ENCODE results near the gene PAIP2B. TPM values are rescaled to one million over a fixed set of nuclear protein-coding genes. Genes with fewer than 3 reads are reported as not detected.
A peak's percentile ranks its signal among the peaks of the same experiment; 100 is the strongest.

The PAIP2B gene
- polyA plus RNA-seq, 1 donor: 4.1 TPM

DNA sequence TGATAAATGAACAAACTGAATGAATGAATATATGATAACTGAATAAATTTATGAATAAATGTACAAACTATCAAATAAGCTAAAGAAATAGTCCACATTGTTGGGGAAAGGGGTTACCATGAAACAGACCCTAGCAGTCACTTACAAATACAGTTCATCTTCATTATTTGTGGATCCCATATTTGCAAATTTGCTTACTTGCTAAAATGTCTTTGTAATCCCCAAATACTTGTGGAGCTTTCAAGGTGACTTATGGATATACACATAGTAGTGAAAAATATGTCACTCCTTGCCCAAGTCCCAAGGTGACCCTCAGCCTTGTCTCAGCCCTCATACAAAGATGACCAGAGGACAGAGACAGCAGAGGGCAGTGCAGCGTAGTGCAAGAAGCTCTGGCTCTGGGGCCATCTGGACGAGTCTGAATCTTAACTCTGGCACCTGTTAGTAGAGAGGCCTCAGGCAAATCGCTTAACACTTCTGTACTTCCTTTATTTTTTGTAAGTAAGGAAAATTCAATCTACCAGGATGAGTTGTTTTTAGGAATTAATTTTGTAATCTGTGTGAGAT is 3.1 kb downstream of the PAIP2B start:
- Histone ChIP-seq H3K4me1 (ENCODE audit: control insufficient read depth, insufficient read depth, low read length) (no peaks in the 10 kb centered on the region), H3K27ac (ENCODE audit: low read length) (no peak overlapping the region), H3K4me3 (ENCODE audit: low read length) (no peak overlapping the region), H3K27me3 (ENCODE audit: control insufficient read depth, insufficient read depth, low read length) (no peaks in the 10 kb centered on the region), H3K9me3 (ENCODE audit: control insufficient read depth, low read depth, low read length) (no peaks in the 10 kb centered on the region), H3K36me3 (ENCODE audit: control insufficient read depth, insufficient read depth, low read length) (no peaks in the 10 kb centered on the region)
- peak; percentile 31 to 36 for DNase-seq
- WGBS (ENCODE audit: insufficient coverage, low lambda C conversion rate): no CpG with 5 or more reads among the region's 3 CpGs

DNA sequence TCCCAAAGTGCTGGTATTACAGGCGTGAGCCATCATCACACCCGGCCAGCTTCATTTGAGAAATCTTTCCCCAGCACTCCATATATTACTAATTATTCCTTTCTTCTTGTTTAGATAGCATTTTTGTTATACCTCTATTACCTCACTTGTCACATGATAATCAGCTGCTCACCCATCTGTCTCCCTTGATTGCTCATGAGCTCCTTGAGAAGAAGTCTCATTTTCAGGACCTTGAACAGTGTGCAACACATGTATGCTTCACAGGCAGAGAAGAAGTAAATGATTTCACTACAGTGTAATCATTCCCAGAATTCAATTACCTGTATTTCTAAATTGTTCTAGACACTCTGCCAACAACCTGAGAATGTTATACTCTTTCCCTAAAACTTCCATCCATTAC is 6.2 kb downstream of the PAIP2B start:
- no CpG with 5 or more reads among the region's 2 CpGs for WGBS (ENCODE audit: insufficient coverage, low lambda C conversion rate)
- no peak overlapping the region for H3K27ac ChIP-seq (ENCODE audit: low read length)
- no peaks in the 10 kb centered on the region for H3K4me1 ChIP-seq (ENCODE audit: control insufficient read depth, insufficient read depth, low read length)
- H3K4me3 ChIP-seq (ENCODE audit: low read length): no peak overlapping the region
- H3K9me3 ChIP-seq (ENCODE audit: control insufficient read depth, low read depth, low read length): no peaks in the 10 kb centered on the region
- no peaks in the 10 kb centered on the region for H3K36me3 ChIP-seq (ENCODE audit: control insufficient read depth, insufficient read depth, low read length)
- DNase-seq: peak; percentile 23 to 39
- H3K27me3 ChIP-seq (ENCODE audit: control insufficient read depth, insufficient read depth, low read length): no peaks in the 10 kb centered on the region

DNA sequence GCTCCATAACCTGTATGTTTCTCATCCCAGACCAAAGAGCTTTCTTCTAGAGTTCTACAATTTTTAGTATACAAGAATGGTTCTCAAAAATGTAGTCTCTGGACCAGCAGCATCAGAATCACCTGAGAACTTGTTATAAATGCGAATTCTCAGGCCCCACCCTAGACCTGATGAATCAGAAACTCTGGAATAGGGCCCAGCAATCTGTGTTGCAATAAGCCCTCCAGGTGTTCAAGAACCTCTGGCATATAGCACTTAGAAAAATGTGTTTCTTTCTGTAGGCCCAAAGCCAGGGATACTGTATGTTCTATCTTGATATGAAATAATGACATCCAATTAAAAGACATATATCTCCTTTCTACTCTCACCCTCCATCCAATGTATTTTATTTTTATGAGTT is 10.4 kb downstream of the PAIP2B start:
- Histone ChIP-seq H3K27ac (ENCODE audit: low read length) (no peak overlapping the region), H3K4me1 (ENCODE audit: control insufficient read depth, insufficient read depth, low read length) (no peaks in the 10 kb centered on the region), H3K36me3 (ENCODE audit: control insufficient read depth, insufficient read depth, low read length) (no peaks in the 10 kb centered on the region), H3K4me3 (ENCODE audit: low read length) (no peak overlapping the region), H3K9me3 (ENCODE audit: control insufficient read depth, low read depth, low read length) (no peaks in the 10 kb centered on the region), H3K27me3 (ENCODE audit: control insufficient read depth, insufficient read depth, low read length) (no peaks in the 10 kb centered on the region)
- DNase-seq: no peak
- no CpG with 5 or more reads among the region's 1 CpG for whole genome bisulfite sequencing (ENCODE audit: insufficient coverage, low lambda C conversion rate)

DNA sequence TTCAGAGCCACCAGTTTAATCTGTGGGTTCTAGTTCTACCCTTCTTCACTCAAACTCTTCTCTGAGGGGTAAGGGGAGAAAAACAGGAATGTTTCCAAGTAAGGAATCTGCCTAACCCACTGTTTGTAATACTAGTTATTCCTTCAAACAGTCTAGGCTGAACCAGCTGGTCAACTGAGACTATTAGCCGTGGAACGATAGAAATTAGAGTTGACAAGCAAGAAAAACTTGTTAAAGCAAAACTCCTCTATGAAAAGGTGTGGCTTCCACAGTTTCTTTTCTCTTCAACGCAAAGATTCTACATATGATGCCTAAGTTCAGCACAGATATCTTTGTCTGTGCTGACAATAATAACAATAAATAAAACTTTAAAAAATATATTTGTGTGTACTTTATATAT is 11.5 kb downstream of the PAIP2B start:
- Histone ChIP-seq H3K36me3 (ENCODE audit: control insufficient read depth, insufficient read depth, low read length) (no peaks in the 10 kb centered on the region), H3K27ac (ENCODE audit: low read length) (no peak overlapping the region), H3K9me3 (ENCODE audit: control insufficient read depth, low read depth, low read length) (no peaks in the 10 kb centered on the region), H3K4me3 (ENCODE audit: low read length) (no peak overlapping the region), H3K4me1 (ENCODE audit: control insufficient read depth, insufficient read depth, low read length) (no peaks in the 10 kb centered on the region), H3K27me3 (ENCODE audit: control insufficient read depth, insufficient read depth, low read length) (no peaks in the 10 kb centered on the region)
- no peak for DNase-seq
- no CpG with 5 or more reads among the region's 3 CpGs for WGBS (ENCODE audit: insufficient coverage, low lambda C conversion rate)

DNA sequence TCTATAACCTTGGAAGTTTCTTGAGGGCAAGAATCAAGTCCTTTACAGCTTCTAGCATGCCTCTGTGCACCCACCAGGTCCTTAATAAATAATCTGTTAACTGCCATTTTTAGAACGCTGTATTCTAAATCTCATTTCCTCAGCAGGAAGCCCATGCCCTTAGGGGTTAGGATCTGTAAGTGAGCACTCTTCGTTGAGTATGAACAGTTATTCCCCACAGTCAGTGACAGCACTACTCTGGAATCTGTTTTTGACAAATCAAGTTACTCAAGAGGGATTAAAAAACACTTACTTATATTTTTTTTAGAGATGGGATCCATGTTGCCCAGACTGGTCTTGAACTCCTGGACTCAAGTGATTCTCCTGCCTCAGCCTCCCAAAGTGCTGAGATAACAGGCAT is 14.6 kb downstream of the PAIP2B start:
- Histone ChIP-seq H3K36me3 (ENCODE audit: control insufficient read depth, insufficient read depth, low read length) (no peaks in the 10 kb centered on the region), H3K9me3 (ENCODE audit: control insufficient read depth, low read depth, low read length) (no peaks in the 10 kb centered on the region), H3K4me1 (ENCODE audit: control insufficient read depth, insufficient read depth, low read length) (no peaks in the 10 kb centered on the region), H3K27me3 (ENCODE audit: control insufficient read depth, insufficient read depth, low read length) (no peaks in the 10 kb centered on the region), H3K4me3 (ENCODE audit: low read length) (no peak overlapping the region), H3K27ac (ENCODE audit: low read length) (no peak overlapping the region)
- WGBS (ENCODE audit: insufficient coverage, low lambda C conversion rate): no CpG with 5 or more reads among the region's 2 CpGs
- no peak for DNase-seq

DNA sequence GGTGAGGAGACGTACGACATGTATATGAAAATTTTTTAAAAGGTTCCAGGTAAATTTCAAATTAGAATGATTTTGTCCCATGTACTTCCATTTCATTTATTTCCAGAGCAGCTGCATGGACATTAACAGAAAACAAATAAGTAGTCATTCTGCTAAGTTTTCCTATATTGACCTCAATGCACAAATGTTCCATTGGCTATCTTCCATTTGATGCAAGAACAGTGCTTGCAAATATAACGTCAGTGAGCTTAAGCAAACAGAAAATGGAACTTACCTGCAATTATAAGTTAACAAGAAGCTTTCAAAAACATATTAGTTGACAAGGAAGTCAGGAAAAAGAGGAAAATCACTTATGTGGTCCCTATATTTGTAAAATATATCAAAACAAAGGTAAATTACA is 16.6 kb downstream of the PAIP2B start:
- no peaks in the 10 kb centered on the region for H3K4me1 ChIP-seq (ENCODE audit: control insufficient read depth, insufficient read depth, low read length)
- no peaks in the 10 kb centered on the region for H3K36me3 ChIP-seq (ENCODE audit: control insufficient read depth, insufficient read depth, low read length)
- H3K4me3 ChIP-seq (ENCODE audit: low read length): no peak overlapping the region
- no peak overlapping the region for H3K27ac ChIP-seq (ENCODE audit: low read length)
- no peaks in the 10 kb centered on the region for H3K9me3 ChIP-seq (ENCODE audit: control insufficient read depth, low read depth, low read length)
- no peak for DNase-seq
- 95% methylated on average over 3 of the region's 3 CpGs for WGBS (ENCODE audit: insufficient coverage, low lambda C conversion rate)
- no peaks in the 10 kb centered on the region for H3K27me3 ChIP-seq (ENCODE audit: control insufficient read depth, insufficient read depth, low read length)

DNA sequence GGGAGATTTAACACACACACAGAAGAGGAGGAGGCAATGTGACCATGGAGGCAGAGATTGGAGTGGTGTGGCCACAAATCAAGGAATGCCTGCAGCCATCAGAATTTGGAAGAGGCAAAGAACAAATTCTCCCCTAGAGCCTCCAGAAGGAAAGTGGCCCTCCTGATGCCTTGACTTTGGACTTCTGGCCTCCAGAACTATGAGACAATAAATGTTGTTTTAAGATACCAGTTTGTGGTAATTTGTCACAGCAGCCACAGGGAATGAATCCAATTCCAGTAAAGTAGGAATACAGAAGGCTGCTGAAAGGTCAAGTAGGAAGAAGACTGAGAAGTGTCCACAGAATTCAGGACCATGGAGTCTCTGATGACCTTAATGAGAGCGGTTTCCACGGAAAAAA is 18.1 kb downstream of the PAIP2B start:
- H3K4me1 ChIP-seq (ENCODE audit: control insufficient read depth, insufficient read depth, low read length): no peaks in the 10 kb centered on the region
- H3K36me3 ChIP-seq (ENCODE audit: control insufficient read depth, insufficient read depth, low read length): no peaks in the 10 kb centered on the region
- 44% methylated on average over 2 of the region's 2 CpGs for WGBS (ENCODE audit: insufficient coverage, low lambda C conversion rate)
- H3K27ac ChIP-seq (ENCODE audit: low read length): no peak overlapping the region
- H3K27me3 ChIP-seq (ENCODE audit: control insufficient read depth, insufficient read depth, low read length): no peaks in the 10 kb centered on the region
- peak in 1 of 2 donors; percentile 11 for DNase-seq
- H3K4me3 ChIP-seq (ENCODE audit: low read length): no peak overlapping the region
- no peaks in the 10 kb centered on the region for H3K9me3 ChIP-seq (ENCODE audit: control insufficient read depth, low read depth, low read length)

DNA sequence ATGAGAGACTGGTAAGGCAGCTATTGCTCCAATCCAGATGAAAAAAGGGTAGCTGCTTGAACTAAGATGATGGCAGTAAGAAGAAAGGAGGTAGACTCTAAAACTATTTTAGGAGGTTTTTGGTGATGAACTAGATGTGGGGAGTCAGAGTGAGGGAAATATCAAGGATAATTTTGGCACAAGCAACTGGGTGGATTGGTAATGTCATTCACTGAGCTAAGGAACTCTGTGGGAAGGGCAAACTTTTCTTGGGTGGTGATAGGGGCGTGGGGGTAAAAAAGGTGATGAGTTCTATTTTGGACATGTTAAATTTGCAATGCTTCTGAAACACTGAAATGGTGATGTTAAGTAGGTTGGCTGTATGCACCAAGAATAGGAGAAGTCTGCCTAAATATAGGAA is 19.3 kb downstream of the PAIP2B start:
- Histone ChIP-seq H3K4me3 (ENCODE audit: low read length) (no peak overlapping the region), H3K27ac (ENCODE audit: low read length) (no peak overlapping the region), H3K4me1 (ENCODE audit: control insufficient read depth, insufficient read depth, low read length) (no peaks in the 10 kb centered on the region), H3K27me3 (ENCODE audit: control insufficient read depth, insufficient read depth, low read length) (no peaks in the 10 kb centered on the region), H3K36me3 (ENCODE audit: control insufficient read depth, insufficient read depth, low read length) (no peaks in the 10 kb centered on the region), H3K9me3 (ENCODE audit: control insufficient read depth, low read depth, low read length) (no peaks in the 10 kb centered on the region)
- WGBS (ENCODE audit: insufficient coverage, low lambda C conversion rate): no CpG with 5 or more reads among the region's 1 CpG
- DNase-seq: no peak

DNA sequence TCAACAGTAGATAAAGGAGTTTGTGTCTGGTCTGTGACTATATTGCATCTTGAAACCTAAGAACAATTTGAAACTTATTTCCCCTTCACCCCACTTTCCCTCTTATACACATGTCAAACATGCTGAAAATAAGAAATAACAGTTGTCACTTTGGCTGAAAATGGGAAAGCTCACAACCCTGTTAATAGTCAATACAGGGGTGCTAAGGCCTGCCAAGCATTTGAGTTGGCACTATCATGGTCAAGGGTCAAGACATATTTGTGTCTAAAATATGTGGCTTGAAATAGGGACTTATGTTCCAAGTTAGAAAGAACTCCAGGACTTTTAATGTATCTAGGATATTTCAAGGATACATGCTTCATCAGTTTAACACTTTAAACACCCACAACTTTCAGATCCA is 20.6 kb downstream of the PAIP2B start:
- no peaks in the 10 kb centered on the region for H3K27me3 ChIP-seq (ENCODE audit: control insufficient read depth, insufficient read depth, low read length)
- H3K27ac ChIP-seq (ENCODE audit: low read length): no peak overlapping the region
- H3K4me1 ChIP-seq (ENCODE audit: control insufficient read depth, insufficient read depth, low read length): no peaks in the 10 kb centered on the region
- no peaks in the 10 kb centered on the region for H3K36me3 ChIP-seq (ENCODE audit: control insufficient read depth, insufficient read depth, low read length)
- no peaks in the 10 kb centered on the region for H3K9me3 ChIP-seq (ENCODE audit: control insufficient read depth, low read depth, low read length)
- DNase-seq: no peak
- H3K4me3 ChIP-seq (ENCODE audit: low read length): no peak overlapping the region

DNA sequence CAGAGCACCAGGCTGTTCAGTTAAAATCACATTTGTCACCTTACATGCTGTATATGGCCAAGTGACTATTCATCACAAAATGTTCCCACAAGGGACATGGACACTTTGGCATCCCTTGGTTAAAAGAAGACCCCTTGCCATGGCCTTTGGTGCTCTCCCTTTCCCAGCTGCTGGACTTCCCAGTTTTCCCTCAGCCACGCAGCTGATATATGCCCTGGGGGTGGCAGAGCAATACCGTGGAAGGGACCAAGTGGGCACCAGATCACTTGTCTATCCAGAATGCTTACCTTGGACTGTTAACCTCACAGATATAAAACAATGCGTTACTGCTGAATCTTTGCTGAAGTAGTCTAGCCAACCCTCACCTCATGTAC is 35.3 kb downstream of the PAIP2B start:
- Histone ChIP-seq H3K4me3 (ENCODE audit: low read length) (no peak overlapping the region), H3K36me3 (ENCODE audit: control insufficient read depth, insufficient read depth, low read length) (no peaks in the 10 kb centered on the region), H3K27me3 (ENCODE audit: control insufficient read depth, insufficient read depth, low read length) (no peaks in the 10 kb centered on the region), H3K27ac (ENCODE audit: low read length) (no peak overlapping the region), H3K9me3 (ENCODE audit: control insufficient read depth, low read depth, low read length) (no peaks in the 10 kb centered on the region), H3K4me1 (ENCODE audit: control insufficient read depth, insufficient read depth, low read length) (no peaks in the 10 kb centered on the region)
- DNase-seq: no peak
- 100% methylated on average over 1 of the region's 3 CpGs for WGBS (ENCODE audit: insufficient coverage, low lambda C conversion rate)

DNA sequence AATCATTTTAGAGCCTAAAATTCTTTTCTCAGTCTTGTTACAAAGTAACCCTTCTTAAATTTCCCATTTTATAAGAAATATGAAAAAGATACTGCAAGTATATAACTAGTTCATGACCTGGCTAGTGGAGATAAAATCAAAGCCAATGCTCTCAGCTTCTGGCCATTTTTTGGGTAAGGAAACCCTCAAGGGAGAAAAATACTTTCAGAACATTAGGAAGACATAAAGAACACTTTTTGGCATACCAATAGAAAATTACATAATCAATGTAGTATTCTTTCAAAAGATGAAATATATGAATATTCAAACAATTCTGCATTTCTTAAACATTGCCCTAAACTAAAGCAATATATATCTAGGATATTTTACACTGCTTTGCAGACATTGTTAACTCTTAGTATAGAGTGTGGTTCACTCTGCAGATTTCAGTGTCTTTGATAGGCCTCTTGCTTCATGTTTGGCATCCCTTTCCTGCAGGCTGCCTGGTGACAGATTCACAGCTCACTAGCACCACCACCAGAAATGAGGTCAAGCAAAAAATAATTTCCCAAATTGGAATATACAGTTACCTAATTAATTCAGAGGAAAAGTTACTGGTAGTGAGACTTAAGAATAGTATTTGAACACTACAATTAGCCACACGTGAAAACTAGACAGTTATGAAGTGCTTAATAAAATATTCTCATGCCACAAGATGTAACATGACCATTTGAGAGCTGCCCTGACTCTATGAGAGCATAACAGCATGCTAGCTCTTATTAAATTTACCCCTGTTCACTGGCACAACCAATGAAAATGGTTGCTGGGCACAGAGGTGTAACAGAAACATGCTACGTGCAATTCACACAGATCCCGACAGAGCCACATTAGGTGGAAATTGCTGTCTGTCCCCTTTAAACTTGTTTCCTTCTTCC is 36.0 kb downstream of the PAIP2B start:
- no peak for DNase-seq
- H3K4me3 ChIP-seq (ENCODE audit: low read length): no peak overlapping the region
- no peak overlapping the region for H3K27ac ChIP-seq (ENCODE audit: low read length)
- no peaks in the 10 kb centered on the region for H3K4me1 ChIP-seq (ENCODE audit: control insufficient read depth, insufficient read depth, low read length)
- H3K27me3 ChIP-seq (ENCODE audit: control insufficient read depth, insufficient read depth, low read length): no peaks in the 10 kb centered on the region
- H3K9me3 ChIP-seq (ENCODE audit: control insufficient read depth, low read depth, low read length): no peaks in the 10 kb centered on the region
- 80% methylated on average over 1 of the region's 3 CpGs for WGBS (ENCODE audit: insufficient coverage, low lambda C conversion rate)
- H3K36me3 ChIP-seq (ENCODE audit: control insufficient read depth, insufficient read depth, low read length): no peaks in the 10 kb centered on the region

Measured in large intestine (tissue), 3 donors.